GM23338 (cell line): ENCODE data around the gene CFAP126.
"Not testable (repeated sequence)": the region's sequence is repeated elsewhere in the genome, so short reads cannot be mapped to it uniquely, and the experiment has no call there.

Source experiments
- CTCF ChIP-seq, 2 experiments: fragments of 200-600 bp in 1 of 2; sonication (generic) in 1 of 2; conservative IDR thresholded peaks; 2 replicates each; pipeline versions ENCODE4 v1.5.1 to v1.6.1; 2016 to 2017; ENCODE audit warnings: antibody characterized with exemption in 2 of 2, low read depth in 2 of 2, mild to moderate bottlenecking in 2 of 2, moderate library complexity in 1 of 2
- EZH2phosphoT487 ChIP-seq: fragments of 200-600 bp; sonication (generic); IDR thresholded peaks from one replicate; pipeline ENCODE4 v1.8.1; 2018; ENCODE audit warnings: antibody characterized with exemption; ENCODE audit not compliant: unreplicated experiment

- not testable (repeated sequence) for TF ChIP-seq CTCF (conservative IDR thresholded peaks at IDR 0.05; ENCODE audit: low read depth in 2 of 2); EZH2phosphoT487
Observed at GRCh38 chr1:161409848-161410635, 42.4 kb upstream of the CFAP126 start.
